Measurements from ENCODE around the gene ZNF232. TPM values are rescaled to one million over a fixed set of nuclear protein-coding genes. Genes with fewer than 3 reads are reported as not detected.

Gene ZNF232
- total RNA-seq, 1 donor = 5.2 TPM

Small RNA genes within 50 kb of the gene (small RNA-seq; reads per million reads assigned to genes)
- gene AC012146.4 = not detected

Other genes starting within 250 kb of the ZNF232 start
- gene C17orf107, start 212.3 kb downstream of the ZNF232 start, total RNA-seq = 3.5 and 3.9 TPM in 2 replicates
- under 0.01 and 0.32 TPM in 2 replicates for gene CHRNE, start 208.8 kb downstream of the ZNF232 start, total RNA-seq
- gene GP1BA, start 179.6 kb downstream of the ZNF232 start, total RNA-seq = not detected in 2 replicates
- gene SLC25A11, start 171.8 kb downstream of the ZNF232 start, total RNA-seq = 51.8 and 64.7 TPM in 2 replicates
- 26.4 and 34.5 TPM in 2 replicates for gene RNF167, start 171.6 kb downstream of the ZNF232 start, total RNA-seq
- 581 and 784 TPM in 2 replicates for gene PFN1, start 163.3 kb downstream of the ZNF232 start, total RNA-seq
- gene ENO3, start 160.8 kb downstream of the ZNF232 start, total RNA-seq = 2.6 and 7.4 TPM in 2 replicates
- gene SPAG7, start 144.1 kb downstream of the ZNF232 start, total RNA-seq = 34.5 and 39.0 TPM in 2 replicates
- 15.1 TPM in 2 replicates for gene CAMTA2, start 124.2 kb downstream of the ZNF232 start, total RNA-seq
- gene INCA1, start 114.4 kb downstream of the ZNF232 start, total RNA-seq = 0.97 and 1.3 TPM in 2 replicates
- gene KIF1C, start 113.9 kb downstream of the ZNF232 start, total RNA-seq = 50.6 and 56.6 TPM in 2 replicates
- under 0.01 and 0.43 TPM in 2 replicates for gene SLC52A1, start 76.5 kb downstream of the ZNF232 start, total RNA-seq
- gene ZFP3, start 33.4 kb downstream of the ZNF232 start, total RNA-seq = 1.6 and 2.2 TPM in 2 replicates
- not detected in 2 replicates for gene USP6, start 4.2 kb upstream of the ZNF232 start, total RNA-seq
- 10.3 and 11.7 TPM in 2 replicates for gene ZNF594, start 80.0 kb upstream of the ZNF232 start, total RNA-seq
- not detected in 2 replicates for gene SCIMP, start 123.0 kb upstream of the ZNF232 start, total RNA-seq
- 37.4 and 50.5 TPM in 2 replicates for gene RABEP1, start 170.4 kb upstream of the ZNF232 start, total RNA-seq

Measured in fibroblast of villous mesenchyme (primary cell).